DOHH2 (cell line): ENCODE measurements around the gene EDEM1.

Experiments
- CTCF ChIP-seq: fragments of 200-600 bp; sonication (generic); IDR thresholded peaks from one replicate; pipeline ENCODE4 v1.5.1; 2014; ENCODE audit warnings: antibody characterized with exemption, mild to moderate bottlenecking, low read depth, low read length; ENCODE audit not compliant: poor library complexity, severe bottlenecking
- EZH2phosphoT487 ChIP-seq: fragments of 200-600 bp; sonication (generic); IDR thresholded peaks from 2 replicates; pipeline ENCODE4 v1.6.1; 2017; ENCODE audit warnings: borderline replicate concordance, mild to moderate bottlenecking, antibody characterized with exemption, low read length, moderate library complexity, mixed read lengths

GRCh38 chr3:5198313-5198677 is 10.8 kb downstream of the EDEM1 start:
- TF ChIP-seq CTCF = no peak
- TF ChIP-seq EZH2phosphoT487 = no peak
